Effector memory CD4-positive, alpha-beta T cell (primary cell): ENCODE results near the gene ITGB4.

Experiments used
- DNase-seq, 3 donors: peaks; one replicate each; pipeline ENCODE4 v3.0.0-alpha.2; 2020
- H3K27ac ChIP-seq: 2 replicates; pipeline ENCODE4 v1.7.0; 2013; ENCODE audit warnings: mild to moderate bottlenecking, low read length, moderate library complexity; ENCODE audit not compliant: insufficient read depth, poor library complexity, severe bottlenecking
- H3K27me3 ChIP-seq: replicated peaks from 2 replicates; pipeline ENCODE4 v1.7.0; 2013; ENCODE audit warnings: mild to moderate bottlenecking, low read length; ENCODE audit not compliant: insufficient read depth, control insufficient read depth, poor library complexity, severe bottlenecking
- H3K36me3 ChIP-seq: 2 replicates; pipeline ENCODE4 v1.7.0; 2013; ENCODE audit warnings: mild to moderate bottlenecking, low read length, moderate library complexity; ENCODE audit not compliant: control insufficient read depth, insufficient read depth
- H3K4me1 ChIP-seq: 2 replicates; pipeline ENCODE4 v1.7.0; 2013; ENCODE audit warnings: low read length, mild to moderate bottlenecking; ENCODE audit not compliant: control insufficient read depth, insufficient read depth, poor library complexity, severe bottlenecking
- H3K4me3 ChIP-seq: 2 replicates; pipeline ENCODE4 v1.7.0; 2013; ENCODE audit warnings: low read length, low read depth, mild to moderate bottlenecking; ENCODE audit not compliant: insufficient read depth, poor library complexity, severe bottlenecking
- H3K9me3 ChIP-seq: 2 replicates; pipeline ENCODE4 v1.7.0; 2013; ENCODE audit warnings: mild to moderate bottlenecking, low read length, moderate library complexity; ENCODE audit not compliant: control insufficient read depth

The ITGB4 gene

GRCh38 chr17:75712446-75712845, 8.8 kb upstream of the ITGB4 start:
- H3K4me1 ChIP-seq: no peaks in the 10 kb centered on the region
- DNase-seq: no peak
- H3K27ac ChIP-seq: no peak overlapping the region
- no peaks in the 10 kb centered on the region for H3K9me3 ChIP-seq
- no peak overlapping the region for H3K4me3 ChIP-seq
- H3K36me3 ChIP-seq: peaks cover 2% of the 10 kb centered on the region
- H3K27me3 ChIP-seq: no peaks in the 10 kb centered on the region

GRCh38 chr17:75719732-75720131, 1.5 kb upstream of the ITGB4 start:
- Histone ChIP-seq H3K36me3 (no peaks in the 10 kb centered on the region), H3K4me1 (peaks cover 2% of the 10 kb centered on the region), H3K27ac (no peak overlapping the region), H3K9me3 (no peaks in the 10 kb centered on the region), H3K4me3 (no peak overlapping the region), H3K27me3 (no peaks in the 10 kb centered on the region)
- DNase-seq: no peak

- Histone ChIP-seq H3K4me1 (peaks cover 2% of the 10 kb centered on the region), H3K9me3 (no peaks in the 10 kb centered on the region), H3K36me3 (no peaks in the 10 kb centered on the region), H3K4me3 (no peak overlapping the region), H3K27ac (no peak overlapping the region), H3K27me3 (no peaks in the 10 kb centered on the region)
- no peak for DNase-seq
These were observed 278 bp downstream of the ITGB4 start for GRCh38 chr17:75721463-75722011.

GRCh38 chr17:75722076-75722475, 817 bp downstream of the ITGB4 start:
- Histone ChIP-seq H3K4me3 (no peak overlapping the region), H3K4me1 (peaks cover 2% of the 10 kb centered on the region), H3K27ac (no peak overlapping the region), H3K9me3 (no peaks in the 10 kb centered on the region), H3K27me3 (no peaks in the 10 kb centered on the region), H3K36me3 (no peaks in the 10 kb centered on the region)
- no peak for DNase-seq

- no peaks in the 10 kb centered on the region for H3K36me3 ChIP-seq
- H3K9me3 ChIP-seq: no peaks in the 10 kb centered on the region
- no peak for DNase-seq
- H3K4me1 ChIP-seq: peaks cover 2% of the 10 kb centered on the region
- H3K27ac ChIP-seq: no peak overlapping the region
- H3K4me3 ChIP-seq: no peak overlapping the region
- H3K27me3 ChIP-seq: no peaks in the 10 kb centered on the region
These were observed 1.4 kb downstream of the ITGB4 start for GRCh38 chr17:75722542-75723095.

- no peak overlapping the region for H3K27ac ChIP-seq
- no peak for DNase-seq
- H3K4me3 ChIP-seq: no peak overlapping the region
- H3K9me3 ChIP-seq: no peaks in the 10 kb centered on the region
- H3K36me3 ChIP-seq: no peaks in the 10 kb centered on the region
- H3K27me3 ChIP-seq: no peaks in the 10 kb centered on the region
- peaks cover 2% of the 10 kb centered on the region for H3K4me1 ChIP-seq
These were observed 2.1 kb downstream of the ITGB4 start for GRCh38 chr17:75723171-75723930.

GRCh38 chr17:75724016-75725003, 3.1 kb downstream of the ITGB4 start:
- no peaks in the 10 kb centered on the region for H3K36me3 ChIP-seq
- no peak overlapping the region for H3K4me3 ChIP-seq
- no peaks in the 10 kb centered on the region for H3K9me3 ChIP-seq

GRCh38 chr17:75725504-75725903, 4.2 kb downstream of the ITGB4 start:
- no peak overlapping the region for H3K27ac ChIP-seq
- no peak for DNase-seq
- H3K27me3 ChIP-seq: no peaks in the 10 kb centered on the region
- no peaks in the 10 kb centered on the region for H3K36me3 ChIP-seq
- peaks cover 2% of the 10 kb centered on the region for H3K4me1 ChIP-seq
- H3K9me3 ChIP-seq: no peaks in the 10 kb centered on the region
- no peak overlapping the region for H3K4me3 ChIP-seq

More at GRCh38 chr17:75724016-75725003, 3.1 kb downstream of the ITGB4 start:
- Histone ChIP-seq H3K4me1 (peaks cover 2% of the 10 kb centered on the region), H3K27me3 (no peaks in the 10 kb centered on the region), H3K27ac (no peak overlapping the region)
- DNase-seq: no peak

GRCh38 chr17:75727391-75727790, 6.1 kb downstream of the ITGB4 start:
- DNase-seq: no peak
- no peaks in the 10 kb centered on the region for H3K27me3 ChIP-seq
- H3K9me3 ChIP-seq: no peaks in the 10 kb centered on the region
- H3K4me3 ChIP-seq: no peak overlapping the region
- H3K4me1 ChIP-seq: no peaks in the 10 kb centered on the region
- no peaks in the 10 kb centered on the region for H3K36me3 ChIP-seq
- no peak overlapping the region for H3K27ac ChIP-seq
